Activated CD8-positive, alpha-beta memory T cell treated with anti-CD3 and anti-CD28 coated beads, Interleukin-2, amount 10 ng/mL, durations not matched to agents 7 days and 5 days (primary cell): Measurements from ENCODE around the gene MADD. TPM values are rescaled to one million over a fixed set of nuclear protein-coding genes. Genes with fewer than 3 reads are reported as not detected.

ENCODE experiments used
- ATAC-seq: fragments of 150-1000 bp; cut with Tn5 transposase; one replicate; pipeline ENCODE4 v1.10.0; 2021; ENCODE audit warnings: moderate library complexity
- CTCF ChIA-PET: fragments of 350-600 bp; sonication (Branson Sonifier 250); formaldehyde crosslinking; loops from one replicate; lab custom pipeline; 2021; ENCODE audit warnings: antibody characterized with exemption; lab: Charles Lee
- DNase-seq: peaks from one replicate; pipeline ENCODE4 v3.0.0-alpha.2; 2020
- H3K27ac Mint-ChIP-seq: one replicate; pipeline ENCODE4 v1.8.0; 2021; ENCODE audit warnings: mild to moderate bottlenecking, mixed read lengths
- H3K27me3 Mint-ChIP-seq: one replicate; pipeline ENCODE4 v1.8.0; 2021; ENCODE audit warnings: mixed read lengths
- H3K36me3 Mint-ChIP-seq: one replicate; pipeline ENCODE4 v1.8.0; 2021; ENCODE audit warnings: mild to moderate bottlenecking, mixed read lengths
- H3K4me1 Mint-ChIP-seq: one replicate; pipeline ENCODE4 v1.8.0; 2021; ENCODE audit warnings: mixed read lengths
- H3K4me3 Mint-ChIP-seq: one replicate; pipeline ENCODE4 v1.8.0; 2021; ENCODE audit warnings: mild to moderate bottlenecking, moderate library complexity, mixed read lengths
- H3K9me3 Mint-ChIP-seq: one replicate; pipeline ENCODE4 v1.8.0; 2022; ENCODE audit warnings: low read depth, mixed read lengths
- total RNA-seq, 2 experiments: library from RNA; stranded (reverse); gene quantifications; one replicate each; pipeline ENCODE4 v1.2.3, GENCODE V29; 2021

Gene MADD
- total RNA-seq, 2 experiments from 2014 or later: 88.5 to 91.2 TPM

DNA sequence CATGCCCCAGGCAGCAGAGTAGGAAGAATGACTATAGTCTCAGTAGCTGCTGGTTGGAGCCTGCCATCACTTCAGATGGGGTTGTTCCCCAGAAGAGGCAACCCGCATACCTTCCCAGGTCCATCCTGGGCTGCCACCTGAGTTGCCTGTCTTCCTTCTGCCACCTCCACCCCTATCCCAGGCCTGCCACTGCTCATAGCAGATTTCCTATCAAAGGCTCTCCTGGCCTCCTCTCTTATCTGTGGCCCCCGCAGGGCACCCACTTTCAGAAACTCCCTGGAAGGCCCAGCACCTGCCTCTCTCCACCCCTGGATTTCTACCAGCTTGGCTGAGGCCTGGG lies 12.8 kb upstream of the MADD start:
- H3K4me3 Mint-ChIP-seq: no peak overlapping the region
- peaks cover 9% of the 10 kb centered on the region for H3K4me1 Mint-ChIP-seq
- DNase-seq (no peak), ATAC-seq (no peak)
- H3K27me3 Mint-ChIP-seq: no peaks in the 10 kb centered on the region
- CTCF ChIA-PET: interaction anchor here (0.9 to 3.9 kb wide), 3 partner anchors 9 to 152 kb away, joined by 3 to 32 read pairs (median 4); partner anchors contain the start of gene ACP2
- no peaks in the 10 kb centered on the region for H3K36me3 Mint-ChIP-seq
- H3K9me3 Mint-ChIP-seq: no peaks in the 10 kb centered on the region
- H3K27ac Mint-ChIP-seq: no peak overlapping the region

DNA sequence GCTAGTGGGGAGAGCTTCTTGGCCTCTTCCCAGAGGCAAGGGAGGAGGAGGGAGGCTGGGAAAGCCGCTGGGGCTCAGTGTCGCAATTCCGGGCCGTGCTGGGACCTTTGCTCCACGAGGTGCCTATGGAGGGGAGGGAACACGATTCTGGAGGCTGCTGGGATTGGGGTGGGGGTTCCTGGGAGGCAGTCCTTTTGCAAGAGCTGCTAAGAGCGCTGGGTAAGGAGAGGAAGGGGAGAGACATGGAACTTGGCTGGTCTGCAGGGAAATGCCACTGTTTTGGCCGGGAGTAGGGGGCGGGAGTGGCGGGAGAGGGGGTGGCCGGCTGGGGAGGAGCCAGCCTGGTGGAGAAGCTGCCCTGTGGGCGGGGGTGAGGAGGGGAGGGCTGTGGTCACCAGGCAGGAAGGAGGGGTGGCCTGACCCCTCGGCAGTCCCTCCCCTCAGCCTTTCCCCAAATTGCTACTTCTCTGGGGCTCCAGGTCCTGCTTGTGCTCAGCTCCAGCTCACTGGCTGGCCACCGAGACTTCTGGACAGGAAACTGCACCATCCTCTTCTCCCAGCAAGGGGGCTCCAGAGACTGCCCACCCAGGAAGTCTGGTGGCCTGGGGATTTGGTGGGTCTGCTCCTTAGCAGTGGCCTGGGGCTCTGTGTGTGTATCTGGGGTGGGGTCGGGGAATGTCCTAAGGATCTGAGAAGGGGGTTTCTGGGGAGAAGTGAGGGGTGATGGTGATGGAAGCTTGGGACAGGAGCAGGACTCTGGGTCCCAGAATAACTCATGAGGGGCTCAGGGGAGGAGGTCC lies 12.2 kb upstream of the MADD start, which contains the start of gene NR1H3:
TSS of gene NR1H3 (plus strand) at position 480 of the 800 bp plus-strand sequence. CDS start 1,221 bp downstream, outside the sequence.
- H3K36me3 Mint-ChIP-seq: no peaks in the 10 kb centered on the region
- no peaks in the 10 kb centered on the region for H3K9me3 Mint-ChIP-seq
- no peak within 1 kb of the TSS for H3K27ac Mint-ChIP-seq
- no peaks in the 10 kb centered on the region for H3K27me3 Mint-ChIP-seq
- no peak within 1 kb of the TSS for H3K4me3 Mint-ChIP-seq
- DNase-seq (no peak), ATAC-seq (peak; percentile 41)
- peaks cover 9% of the 10 kb centered on the region for H3K4me1 Mint-ChIP-seq
- CTCF ChIA-PET: interaction anchor here (0.6 to 4.2 kb wide), 13 partner anchors 10 to 416 kb away, joined by 3 to 41 read pairs (median 6); partner anchors contain the start of genes ACP2, ARFGAP2 and DDB2

DNA sequence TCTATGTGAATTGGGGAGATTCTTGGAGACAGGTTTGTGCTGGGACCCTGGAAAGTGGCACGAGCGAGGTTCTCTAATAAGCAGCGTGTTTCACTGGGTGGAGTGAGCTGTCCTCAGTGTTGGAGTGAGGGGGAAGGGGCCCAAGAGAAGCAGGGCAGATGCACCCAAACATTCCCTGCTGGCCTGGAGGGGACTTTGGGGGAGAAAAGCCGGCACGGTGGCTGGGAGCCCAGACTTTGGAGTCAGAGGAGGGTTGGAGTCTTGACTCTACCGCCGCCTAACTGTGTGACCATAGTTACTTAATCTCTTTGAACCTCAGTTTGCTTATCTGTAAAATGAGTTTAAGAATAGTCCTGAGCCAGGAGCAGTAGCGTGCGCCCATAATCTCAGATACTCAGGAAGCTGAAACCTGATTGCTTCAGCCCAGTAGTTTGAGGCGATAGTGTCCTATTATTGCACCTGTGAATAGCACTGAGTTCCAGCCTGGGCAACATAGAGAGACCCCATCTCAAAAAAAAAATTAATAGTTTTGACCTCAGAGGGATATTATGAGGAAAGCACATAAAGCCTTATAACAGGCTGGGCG lies 11.5 kb upstream of the MADD start:
- H3K4me3 Mint-ChIP-seq: no peak overlapping the region
- peaks cover 9% of the 10 kb centered on the region for H3K4me1 Mint-ChIP-seq

DNA sequence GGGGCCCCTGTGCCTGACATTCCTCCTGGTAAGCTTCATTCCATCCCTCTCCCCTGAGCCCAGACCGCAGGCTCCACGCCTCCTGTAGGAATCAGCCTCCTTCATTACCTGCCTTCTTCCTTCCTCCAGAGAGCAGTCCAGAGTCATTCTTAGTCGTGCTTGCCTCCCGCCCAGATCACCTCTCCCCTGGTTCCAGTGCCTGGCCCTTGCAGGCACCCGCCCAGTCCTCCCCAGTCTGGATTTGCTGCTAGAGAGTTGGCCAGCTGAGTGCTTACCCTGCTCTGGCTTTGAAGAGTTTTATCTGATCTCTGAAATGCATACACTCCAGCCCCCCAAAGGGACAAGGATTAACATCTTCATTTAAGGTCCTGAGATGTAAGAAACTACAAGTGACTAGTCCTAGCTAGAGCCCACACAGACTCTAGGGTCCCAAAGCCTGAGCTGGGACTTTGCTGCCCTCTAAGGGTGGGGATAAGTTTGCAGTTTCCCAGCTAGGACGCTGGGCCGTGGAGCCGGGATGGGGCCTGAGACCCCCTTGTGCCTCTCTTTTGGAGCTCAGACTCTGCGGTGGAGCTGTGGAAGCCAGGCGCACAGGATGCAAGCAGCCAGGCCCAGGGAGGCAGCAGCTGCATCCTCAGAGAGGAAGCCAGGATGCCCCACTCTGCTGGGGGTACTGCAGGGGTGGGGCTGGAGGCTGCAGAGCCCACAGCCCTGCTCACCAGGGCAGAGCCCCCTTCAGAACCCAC lies 10.5 kb upstream of the MADD start:
- CTCF ChIA-PET: interaction anchor here (0.6 to 4.2 kb wide), 30 partner anchors 9 to 353 kb away, joined by 3 to 41 read pairs (median 4); partner anchors contain the start of genes ACP2, ARFGAP2 and DDB2
- no peaks in the 10 kb centered on the region for H3K9me3 Mint-ChIP-seq
- peak; percentile 57 for DNase-seq
- no peak overlapping the region for H3K4me3 Mint-ChIP-seq
- H3K27me3 Mint-ChIP-seq: no peaks in the 10 kb centered on the region
- H3K27ac Mint-ChIP-seq: no peak overlapping the region
- H3K36me3 Mint-ChIP-seq: no peaks in the 10 kb centered on the region
- peaks cover 11% of the 10 kb centered on the region for H3K4me1 Mint-ChIP-seq
- ATAC-seq: peak; percentile 84

More for the DNA sequence above, 11.5 kb upstream of the MADD start:
- no peak for DNase-seq
- no peaks in the 10 kb centered on the region for H3K9me3 Mint-ChIP-seq
- no peaks in the 10 kb centered on the region for H3K36me3 Mint-ChIP-seq
- CTCF ChIA-PET: interaction anchor here (0.6 to 4.2 kb wide), 18 partner anchors 10 to 295 kb away, joined by 3 to 41 read pairs (median 7); partner anchors contain the start of genes ACP2, ARFGAP2 and DDB2
- no peak for ATAC-seq
- H3K27ac Mint-ChIP-seq: no peak overlapping the region
- H3K27me3 Mint-ChIP-seq: no peaks in the 10 kb centered on the region

DNA sequence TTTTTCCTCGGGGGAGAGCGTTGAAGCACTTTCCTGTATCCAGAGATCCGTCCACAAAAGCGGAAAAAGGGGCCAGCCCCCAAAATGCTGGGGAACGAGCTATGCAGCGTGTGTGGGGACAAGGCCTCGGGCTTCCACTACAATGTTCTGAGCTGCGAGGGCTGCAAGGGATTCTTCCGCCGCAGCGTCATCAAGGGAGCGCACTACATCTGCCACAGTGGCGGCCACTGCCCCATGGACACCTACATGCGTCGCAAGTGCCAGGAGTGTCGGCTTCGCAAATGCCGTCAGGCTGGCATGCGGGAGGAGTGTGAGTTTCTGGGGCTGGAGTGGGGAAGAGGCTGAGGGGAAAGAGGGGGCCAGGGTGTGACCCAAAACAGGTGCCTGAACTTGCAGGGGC lies 9.6 kb upstream of the MADD start:
- no peaks in the 10 kb centered on the region for H3K27me3 Mint-ChIP-seq
- H3K9me3 Mint-ChIP-seq: no peaks in the 10 kb centered on the region
- DNase-seq: no peak
- no peak for ATAC-seq
- CTCF ChIA-PET: interaction anchor here (1.0 to 4.2 kb wide), 14 partner anchors 8 to 354 kb away, joined by 3 to 41 read pairs (median 9); partner anchors contain the start of genes ACP2, ARFGAP2 and DDB2
- H3K27ac Mint-ChIP-seq: no peak overlapping the region
- H3K4me3 Mint-ChIP-seq: no peak overlapping the region
- H3K4me1 Mint-ChIP-seq: peaks cover 20% of the 10 kb centered on the region
- no peaks in the 10 kb centered on the region for H3K36me3 Mint-ChIP-seq

DNA sequence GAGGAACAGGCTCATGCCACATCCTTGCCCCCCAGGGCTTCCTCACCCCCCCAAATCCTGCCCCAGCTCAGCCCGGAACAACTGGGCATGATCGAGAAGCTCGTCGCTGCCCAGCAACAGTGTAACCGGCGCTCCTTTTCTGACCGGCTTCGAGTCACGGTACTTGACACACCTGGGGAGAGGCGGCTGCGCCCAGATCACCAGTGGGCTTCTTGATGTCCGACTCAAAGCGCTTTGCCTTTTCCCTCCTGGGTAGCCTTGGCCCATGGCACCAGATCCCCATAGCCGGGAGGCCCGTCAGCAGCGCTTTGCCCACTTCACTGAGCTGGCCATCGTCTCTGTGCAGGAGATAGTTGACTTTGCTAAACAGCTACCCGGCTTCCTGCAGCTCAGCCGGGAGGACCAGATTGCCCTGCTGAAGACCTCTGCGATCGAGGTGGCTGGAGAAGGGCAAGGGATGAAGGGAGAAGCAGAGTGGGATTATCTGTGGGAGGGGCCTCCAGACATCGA lies 8.6 kb upstream of the MADD start:
- DNase-seq (no peak), ATAC-seq (no peak)
- CTCF ChIA-PET: interaction anchor here (4.2 kb wide), 1 partner anchor 47 kb away, joined by 21 read pairs; the partner anchor contains the start of gene DDB2
- no peak overlapping the region for H3K4me3 Mint-ChIP-seq
- no peaks in the 10 kb centered on the region for H3K27me3 Mint-ChIP-seq
- no peak overlapping the region for H3K27ac Mint-ChIP-seq
- H3K36me3 Mint-ChIP-seq: no peaks in the 10 kb centered on the region
- H3K4me1 Mint-ChIP-seq: peaks cover 28% of the 10 kb centered on the region
- no peaks in the 10 kb centered on the region for H3K9me3 Mint-ChIP-seq

DNA sequence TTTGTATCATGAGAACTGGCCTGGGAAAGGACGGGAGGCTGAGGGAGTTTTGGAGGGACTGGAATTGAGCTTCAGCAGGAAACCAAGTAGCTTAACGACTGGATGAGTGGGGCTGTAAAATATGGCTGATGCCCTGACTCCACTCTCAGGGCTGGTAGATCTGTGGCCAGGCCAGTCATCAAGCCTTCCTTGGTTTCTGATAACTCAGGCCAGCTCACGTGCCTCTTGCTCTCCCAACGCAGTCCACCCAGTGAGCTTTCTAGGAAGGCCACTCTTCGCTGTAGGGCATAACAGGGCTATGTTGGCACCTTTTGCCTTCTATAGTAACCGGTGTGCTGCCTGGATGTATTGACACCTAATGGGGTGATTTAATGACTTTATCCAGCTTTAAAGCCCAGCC lies 5.8 kb upstream of the MADD start:
- DNase-seq (no peak), ATAC-seq (no peak)
- Mint-ChIP-seq H3K9me3 (no peaks in the 10 kb centered on the region), H3K36me3 (no peaks in the 10 kb centered on the region), H3K27me3 (no peaks in the 10 kb centered on the region), H3K27ac (no peak overlapping the region), H3K4me3 (no peak overlapping the region), H3K4me1 (peaks cover 39% of the 10 kb centered on the region)
- CTCF ChIA-PET: interaction anchor here (0.9 to 2.8 kb wide), 5 partner anchors 11 to 84 kb away, joined by 3 to 11 read pairs (median 4); partner anchors contain the start of gene ACP2

DNA sequence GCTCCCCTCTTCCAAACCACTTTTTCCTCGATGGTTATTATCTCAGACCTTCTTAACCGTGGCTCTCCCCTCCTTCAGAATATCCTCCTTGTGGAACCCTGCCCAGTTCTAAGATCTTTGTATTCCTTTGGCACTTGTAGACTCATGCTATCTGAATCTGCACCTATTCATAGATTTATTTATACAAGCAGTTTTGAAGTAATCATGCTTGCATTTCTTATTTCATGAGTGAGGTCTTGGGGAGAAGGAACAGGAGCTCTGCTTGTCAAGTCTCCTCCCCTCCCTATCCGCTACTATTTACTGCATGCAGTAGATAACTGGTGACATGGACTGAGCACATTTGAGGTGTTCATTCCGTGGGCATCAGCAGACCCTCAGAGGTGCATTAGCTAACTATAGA lies 5.4 kb upstream of the MADD start:
- H3K27ac Mint-ChIP-seq: no peak overlapping the region
- H3K4me1 Mint-ChIP-seq: peaks cover 38% of the 10 kb centered on the region

DNA sequence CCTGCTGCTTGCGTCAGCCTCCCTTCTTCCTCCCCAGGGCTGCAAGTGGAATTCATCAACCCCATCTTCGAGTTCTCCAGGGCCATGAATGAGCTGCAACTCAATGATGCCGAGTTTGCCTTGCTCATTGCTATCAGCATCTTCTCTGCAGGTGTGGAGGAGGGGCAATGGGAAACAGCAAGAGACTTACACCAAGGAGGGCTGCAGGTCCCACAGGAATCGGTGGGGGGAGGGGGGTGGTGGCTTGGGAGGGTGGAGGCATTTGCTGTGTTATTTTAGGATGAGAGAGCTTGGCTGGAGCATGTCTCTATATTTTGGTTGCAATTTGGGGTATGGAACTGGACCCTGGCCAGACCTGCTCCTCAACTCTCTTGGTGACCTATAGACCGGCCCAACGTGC lies 2.1 kb upstream of the MADD start:
- no peaks in the 10 kb centered on the region for H3K9me3 Mint-ChIP-seq
- ATAC-seq: no peak
- CTCF ChIA-PET: interaction anchor here (0.7 to 2.2 kb wide), 6 partner anchors 9 to 90 kb away, joined by 3 to 14 read pairs (median 4); partner anchors contain the start of genes ACP2 and NR1H3
- H3K4me3 Mint-ChIP-seq: no peak overlapping the region
- H3K4me1 Mint-ChIP-seq: peaks cover 57% of the 10 kb centered on the region
- DNase-seq: no peak
- H3K27me3 Mint-ChIP-seq: no peaks in the 10 kb centered on the region
- peaks cover 4% of the 10 kb centered on the region for H3K36me3 Mint-ChIP-seq
- peak overlapping the region; percentile 98 for H3K27ac Mint-ChIP-seq

More for the DNA sequence above, 5.4 kb upstream of the MADD start:
- Mint-ChIP-seq H3K4me3 (no peak overlapping the region), H3K27me3 (no peaks in the 10 kb centered on the region), H3K36me3 (no peaks in the 10 kb centered on the region), H3K9me3 (no peaks in the 10 kb centered on the region)
- ATAC-seq (no peak), DNase-seq (no peak)
- CTCF ChIA-PET: interaction anchor here (1.0 to 2.8 kb wide), 4 partner anchors 16 to 85 kb away, joined by 3 to 11 read pairs (median 8); partner anchors contain the start of genes ACP2 and DDB2

DNA sequence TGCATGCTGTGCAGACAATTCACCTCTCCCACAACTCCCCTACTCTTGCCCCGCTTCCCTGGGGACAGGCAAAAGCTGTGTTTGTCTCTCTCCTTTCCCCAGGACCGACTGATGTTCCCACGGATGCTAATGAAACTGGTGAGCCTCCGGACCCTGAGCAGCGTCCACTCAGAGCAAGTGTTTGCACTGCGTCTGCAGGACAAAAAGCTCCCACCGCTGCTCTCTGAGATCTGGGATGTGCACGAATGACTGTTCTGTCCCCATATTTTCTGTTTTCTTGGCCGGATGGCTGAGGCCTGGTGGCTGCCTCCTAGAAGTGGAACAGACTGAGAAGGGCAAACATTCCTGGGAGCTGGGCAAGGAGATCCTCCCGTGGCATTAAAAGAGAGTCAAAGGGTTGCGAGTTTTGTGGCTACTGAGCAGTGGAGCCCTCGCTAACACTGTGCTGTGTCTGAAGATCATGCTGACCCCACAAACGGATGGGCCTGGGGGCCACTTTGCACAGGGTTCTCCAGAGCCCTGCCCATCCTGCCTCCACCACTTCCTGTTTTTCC lies 1.4 kb upstream of the MADD start:
- peak overlapping the region; percentile 98 for H3K27ac Mint-ChIP-seq
- no peak for DNase-seq
- no peak for ATAC-seq
- H3K4me1 Mint-ChIP-seq: peaks cover 60% of the 10 kb centered on the region
- H3K4me3 Mint-ChIP-seq: peak overlapping the region; percentile 78
- H3K36me3 Mint-ChIP-seq: peaks cover 6% of the 10 kb centered on the region
- H3K9me3 Mint-ChIP-seq: no peaks in the 10 kb centered on the region
- CTCF ChIA-PET: interaction anchor here (0.7 to 2.2 kb wide), 4 partner anchors 10 to 90 kb away, joined by 3 to 14 read pairs (median 6); partner anchors contain the start of genes ACP2 and NR1H3
- no peaks in the 10 kb centered on the region for H3K27me3 Mint-ChIP-seq

DNA sequence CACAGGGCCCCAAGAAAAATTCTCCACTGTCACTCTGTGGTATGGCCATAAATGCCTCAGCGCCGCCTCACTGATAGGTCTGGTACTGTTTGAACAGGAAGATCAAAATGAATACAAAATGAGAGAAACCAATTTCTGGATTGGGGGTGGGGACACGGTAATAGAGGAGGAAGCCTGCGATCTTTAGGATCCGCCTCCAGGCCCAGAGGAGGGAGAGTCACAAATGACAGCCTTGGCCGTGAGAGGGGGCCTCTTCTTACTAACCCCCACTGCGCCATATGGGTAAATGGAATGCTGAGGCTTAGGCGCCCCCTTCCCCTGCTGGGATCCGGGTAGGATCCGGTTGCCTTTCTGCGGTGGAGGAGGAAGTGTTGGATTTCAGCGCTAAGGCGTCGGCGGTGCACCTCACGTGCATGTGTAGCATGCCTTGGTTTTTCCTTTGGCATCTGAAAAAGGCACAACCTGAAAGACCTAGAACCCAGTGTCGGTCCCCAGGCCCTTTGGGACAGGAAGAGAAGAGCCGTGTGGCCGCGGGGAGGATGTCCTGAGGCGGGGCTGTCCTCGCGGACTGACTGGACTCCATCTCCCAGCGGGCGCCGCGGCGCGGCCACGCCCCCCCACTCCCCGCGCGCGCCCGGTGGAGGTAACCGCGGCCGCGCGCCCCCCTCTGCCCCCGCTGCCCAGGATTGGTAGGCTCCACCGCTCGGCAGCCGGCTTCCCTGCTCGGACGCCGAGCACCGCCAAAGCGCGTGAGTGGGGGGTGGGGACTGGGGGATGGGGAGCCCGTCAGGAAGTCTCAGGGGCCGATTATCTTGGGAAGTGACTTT lies 718 bp upstream of the MADD start:
- Mint-ChIP-seq H3K4me1 (peaks cover 62% of the 10 kb centered on the region), H3K4me3 (peak overlapping the region; percentile 78), H3K9me3 (no peaks in the 10 kb centered on the region), H3K27me3 (no peaks in the 10 kb centered on the region), H3K27ac (peak overlapping the region; percentile 98), H3K36me3 (peaks cover 11% of the 10 kb centered on the region)
- peak; percentile 90 for DNase-seq
- peak; percentile 64 for ATAC-seq
- CTCF ChIA-PET: interaction anchor here (0.9 to 2.2 kb wide), 3 partner anchors 10 to 91 kb away, joined by 5 to 14 read pairs (median 6); partner anchors contain the start of genes ACP2 and NR1H3
